ENCODE results near the gene RFPL3.
"Not testable (repeated sequence)": the region's sequence is repeated elsewhere in the genome, so short reads cannot be mapped to it uniquely, and the experiment has no call there.

Gene RFPL3

GRCh38 chr22:32331236-32331917, 26.3 kb upstream of the RFPL3 start:
- DNase-seq, result no peak

GRCh38 chr22:32331918-32332725, 25.5 kb upstream of the RFPL3 start:
- DNase-seq, result no peak

GRCh38 chr22:32333141-32333768, 24.4 kb upstream of the RFPL3 start:
- DNase-seq, result no peak

- DNase-seq, result no peak
Measured at GRCh38 chr22:32333769-32334659, 23.7 kb upstream of the RFPL3 start.

GRCh38 chr22:32334660-32335365, 22.9 kb upstream of the RFPL3 start:
- no peak for DNase-seq

GRCh38 chr22:32335471-32335870, 22.2 kb upstream of the RFPL3 start:
- DNase-seq, result no peak

GRCh38 chr22:32336121-32336603, 21.5 kb upstream of the RFPL3 start:
- DNase-seq, result no peak

- no peak for DNase-seq
Measured at GRCh38 chr22:32336771-32337424, 20.8 kb upstream of the RFPL3 start.

GRCh38 chr22:32337425-32337824, 20.2 kb upstream of the RFPL3 start:
- not testable (repeated sequence) for DNase-seq

GRCh38 chr22:32338757-32339156, 18.9 kb upstream of the RFPL3 start:
- no peak for DNase-seq

- no peak for DNase-seq
Measured at GRCh38 chr22:32339190-32340012, 18.3 kb upstream of the RFPL3 start.

- no peak for DNase-seq
Measured at GRCh38 chr22:32340411-32340810, 17.3 kb upstream of the RFPL3 start.

- DNase-seq, result no peak
Measured at GRCh38 chr22:32341122-32341740, 16.4 kb upstream of the RFPL3 start.

GRCh38 chr22:32342977-32343376, 14.7 kb upstream of the RFPL3 start:
- no peak for DNase-seq

- DNase-seq, result no peak
Measured at GRCh38 chr22:32343941-32344340, 13.7 kb upstream of the RFPL3 start.

GRCh38 chr22:32348031-32348611, 9.5 kb upstream of the RFPL3 start:
- no peak for DNase-seq

- not testable (repeated sequence) for DNase-seq
Measured at GRCh38 chr22:32351875-32352274, 5.8 kb upstream of the RFPL3 start.

- no peak for DNase-seq
Measured at GRCh38 chr22:32352681-32353080, 5.0 kb upstream of the RFPL3 start.

GRCh38 chr22:32353292-32353691, 4.4 kb upstream of the RFPL3 start:
- DNase-seq, result no peak

GRCh38 chr22:32353840-32354239, 3.8 kb upstream of the RFPL3 start:
- no peak for DNase-seq

All from NCI-H1436 (cell line).